SU-DHL-6 (cell line): ENCODE results near the gene ARHGAP26.

Source experiments
- CTCF ChIP-seq: fragments of 200-600 bp; sonication (generic); IDR thresholded peaks from one replicate; pipeline ENCODE4 v1.5.1; 2017; ENCODE audit warnings: antibody characterized with exemption, mild to moderate bottlenecking, low read length, moderate library complexity; ENCODE audit not compliant: insufficient read depth, poor library complexity, severe bottlenecking
- EZH2phosphoT487 ChIP-seq: fragments of 200-600 bp; sonication (generic), shearing (Covaris generic); conservative IDR thresholded peaks from 2 replicates; pipeline ENCODE4 v1.6.1; 2018; ENCODE audit warnings: mild to moderate bottlenecking, antibody characterized with exemption, low read length, moderate library complexity, mixed read lengths

GRCh38 chr5:142865631-142866030, 95.5 kb downstream of the ARHGAP26 start:
- TF ChIP-seq CTCF = no peak
- no peak for TF ChIP-seq EZH2phosphoT487
